HepG2 (cell line): ENCODE measurements around the gene GSTM4. TPM values are rescaled to one million over a fixed set of nuclear protein-coding genes. Genes with fewer than 3 reads are reported as not detected.
A peak's percentile ranks its signal among the peaks of the same experiment; 100 is the strongest.

Source experiments
- ARID2 ChIP-seq: sonication (generic); formaldehyde crosslinking; IDR thresholded peaks from 2 replicates; pipeline ENCODE4 v1.8.1; 2022; ENCODE audit warnings: mild to moderate bottlenecking, missing genetic modification reagents, borderline replicate concordance
- EED ChIP-seq: sonication (generic); formaldehyde crosslinking; IDR thresholded peaks from 2 replicates; pipeline ENCODE4 v1.5.0; 2020; ENCODE audit warnings: mild to moderate bottlenecking, missing genetic modification reagents
- EHMT2 ChIP-seq: fragments of 200-600 bp; sonication (generic); IDR thresholded peaks from 2 replicates; pipeline ENCODE4 v1.7.0; 2017; ENCODE audit warnings: antibody characterized with exemption, low read depth, low read length, borderline replicate concordance
- HDAC2 ChIP-seq: sonication (generic); formaldehyde crosslinking; IDR thresholded peaks from 2 replicates; pipeline ENCODE4 v1.4.0; 2020; ENCODE audit warnings: missing genetic modification reagents
- HOXA5 ChIP-seq: sonication (generic); formaldehyde crosslinking; IDR thresholded peaks from 2 replicates; pipeline ENCODE4 v1.4.0; 2020; ENCODE audit warnings: missing genetic modification reagents
- JARID2 ChIP-seq: sonication (generic); formaldehyde crosslinking; IDR thresholded peaks from 2 replicates; pipeline ENCODE4 v1.8.1; 2023; ENCODE audit warnings: missing genetic modification reagents, inconsistent platforms; ENCODE audit not compliant: insufficient replicate concordance
- KLF11 ChIP-seq: IDR thresholded peaks from 2 replicates; pipeline ENCODE4 v1.6.1; 2016; ENCODE audit warnings: missing compliant biosample characterization
- MAZ ChIP-seq, 2 experiments: sonication (generic) in 1 of 2; formaldehyde crosslinking in 1 of 2; IDR thresholded peaks; 2 replicates each; pipeline versions ENCODE4 v1.5.0 to v1.6.1; 2012 to 2020; ENCODE audit warnings: low read depth in 2 of 2, mild to moderate bottlenecking in 2 of 2, borderline replicate concordance in 1 of 2, improper control_type of control experiment in 1 of 2, low read length in 1 of 2, missing genetic modification reagents in 1 of 2, moderate library complexity in 1 of 2
- MLLT10 ChIP-seq: sonication (generic); formaldehyde crosslinking; IDR thresholded peaks from 2 replicates; pipeline ENCODE4 v1.4.0; 2020; ENCODE audit warnings: missing genetic modification reagents
- NAIF1 ChIP-seq: sonication (generic); formaldehyde crosslinking; IDR thresholded peaks from 2 replicates; pipeline ENCODE4 v1.5.0; 2020; ENCODE audit warnings: mild to moderate bottlenecking, missing genetic modification reagents, borderline replicate concordance
- NR2F6 ChIP-seq, 2 experiments: IDR thresholded peaks; 2 replicates each; pipeline ENCODE4 v1.6.1; 2016; ENCODE audit warnings: antibody characterized with exemption in 1 of 2, mild to moderate bottlenecking in 1 of 2
- PHF20 ChIP-seq: sonication (generic); formaldehyde crosslinking; IDR thresholded peaks from 2 replicates; pipeline ENCODE4 v1.5.0; 2020; ENCODE audit warnings: mild to moderate bottlenecking, missing genetic modification reagents
- RFX1 ChIP-seq: fragments of 450-650 bp; IDR thresholded peaks from 2 replicates; pipeline ENCODE4 v1.6.1; 2017
- TBL1XR1 ChIP-seq: fragments of 150-350 bp; IDR thresholded peaks from 2 replicates; pipeline ENCODE4 v1.6.1; 2014; ENCODE audit warnings: borderline replicate concordance, low read length; ENCODE audit not compliant: partially characterized antibody
- ZBTB21 ChIP-seq: sonication (generic); formaldehyde crosslinking; IDR thresholded peaks from 2 replicates; pipeline ENCODE4 v1.4.0; 2020; ENCODE audit warnings: missing genetic modification reagents
- ZNF224 ChIP-seq: sonication (generic); formaldehyde crosslinking; IDR thresholded peaks from 2 replicates; pipeline ENCODE4 v1.5.0; 2020; ENCODE audit warnings: mild to moderate bottlenecking, missing genetic modification reagents
- ZNF230 ChIP-seq: sonication (generic); formaldehyde crosslinking; IDR thresholded peaks from 2 replicates; pipeline ENCODE4 v1.4.0; 2020; ENCODE audit warnings: mild to moderate bottlenecking, missing genetic modification reagents
- ZNF260 ChIP-seq: sonication (generic); formaldehyde crosslinking; IDR thresholded peaks from 2 replicates; pipeline ENCODE4 v1.4.0; 2020; ENCODE audit warnings: missing genetic modification reagents, low read depth, mild to moderate bottlenecking, borderline replicate concordance
- ZNF350 ChIP-seq: sonication (generic); formaldehyde crosslinking; IDR thresholded peaks from 2 replicates; pipeline ENCODE4 v1.4.0; 2020; ENCODE audit warnings: mild to moderate bottlenecking, low read depth, missing genetic modification reagents, borderline replicate concordance
- ZNF431 ChIP-seq: sonication (generic); formaldehyde crosslinking; IDR thresholded peaks from 2 replicates; pipeline ENCODE4 v1.9.0; 2022; ENCODE audit warnings: missing genetic modification reagents, low read depth, mild to moderate bottlenecking, borderline replicate concordance
- ZNF660 ChIP-seq: sonication (generic); formaldehyde crosslinking; IDR thresholded peaks from 2 replicates; pipeline ENCODE4 v1.5.1; 2020; ENCODE audit warnings: mild to moderate bottlenecking, low read depth, missing genetic modification reagents, borderline replicate concordance
- ZNF766 ChIP-seq: sonication (generic); formaldehyde crosslinking; IDR thresholded peaks from 2 replicates; pipeline ENCODE4 v1.5.0; 2020; ENCODE audit warnings: missing genetic modification reagents, borderline replicate concordance
- polyA plus RNA-seq, 8 experiments: library from polyadenylated mRNA; depleted of rRNA in 3 of 8; stranded (reverse) in 7 of 8; unstranded in 1 of 8; fragments of >200 nt; fragmentation: Illumina TruSeq in 4 of 8; extraction: Trizol in 4 of 8; gene quantifications; 2 replicates each; pipeline versions ENCODE4 v1.2.1 to v1.2.3, GENCODE V29; 2011 to 2016; ENCODE audit warnings: low read depth in 4 of 8, missing spikeins in 1 of 8, mixed read lengths in 1 of 8; ENCODE audit not compliant: insufficient read depth in 1 of 8
- total RNA-seq, 5 experiments: library from RNA; depleted of rRNA; stranded (reverse); fragments of >200 nt; fragmentation: Illumina TruSeq; extraction: Trizol; gene quantifications; 2 replicates each; pipeline ENCODE4 v1.2.3, GENCODE V29; 2016; ENCODE audit warnings: low read depth in 1 of 5
- TF ChIP-seq, protein P1 (sequence below): sonication (generic); formaldehyde crosslinking; IDR thresholded peaks from 2 replicates; pipeline ENCODE4 v1.4.0; 2020; ENCODE audit warnings: missing genetic modification reagents, mild to moderate bottlenecking, borderline replicate concordance
- TF ChIP-seq, protein P2 (sequence below): sonication (generic); formaldehyde crosslinking; IDR thresholded peaks from 2 replicates; pipeline ENCODE4 v1.5.1; 2020; ENCODE audit warnings: mild to moderate bottlenecking, moderate library complexity, missing genetic modification reagents
- TF ChIP-seq, protein P3 (sequence below): IDR thresholded peaks from 2 replicates; pipeline ENCODE4 v1.6.1; 2016
- TF ChIP-seq, protein P4 (sequence below): sonication (generic); formaldehyde crosslinking; IDR thresholded peaks from 2 replicates; pipeline ENCODE4 v1.5.0; 2020; ENCODE audit warnings: mild to moderate bottlenecking, missing genetic modification reagents, moderate library complexity

GSTM4 gene
- total and polyA plus RNA-seq, 2 of the 13 experiments (the other 11 are each of a cell fraction or from before 2014, with no cell fraction given), result 25.3 to 40.8 TPM

DNA sequence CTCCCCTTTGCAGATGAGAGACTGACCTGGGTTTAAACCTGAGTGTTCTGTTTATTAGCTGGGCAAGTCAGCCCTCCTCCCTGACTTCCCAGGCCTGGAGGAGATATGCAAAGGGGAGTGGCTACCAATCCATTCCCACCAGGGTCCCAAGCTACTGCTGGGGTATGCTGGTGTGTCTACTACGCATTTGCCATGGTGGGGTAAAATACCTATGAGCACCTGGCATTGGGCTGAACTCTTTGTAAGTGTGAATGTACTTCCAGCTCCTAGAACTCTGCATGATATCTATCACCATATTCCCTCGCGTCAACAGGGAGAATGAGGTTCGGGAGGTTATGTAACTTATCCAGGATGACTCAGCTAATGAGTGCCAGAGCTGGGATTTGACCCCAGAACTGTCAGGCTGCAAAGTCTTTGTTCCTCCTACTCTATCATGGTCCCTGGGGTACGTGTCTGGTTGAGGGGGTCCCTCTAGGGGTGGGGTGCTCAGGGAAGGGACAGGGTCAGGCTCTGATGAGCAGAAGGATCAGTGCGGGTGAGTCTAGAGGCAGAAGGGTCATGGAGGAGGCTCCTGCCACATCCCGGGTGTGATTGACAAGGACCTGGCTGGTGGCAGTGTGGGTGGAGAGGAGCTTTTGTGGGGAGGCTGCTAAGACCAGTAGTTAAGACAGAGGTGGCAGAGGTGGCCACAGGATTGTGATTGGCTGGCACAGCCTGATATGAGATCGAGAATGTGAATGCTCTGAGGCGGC, 19.5 kb upstream of the GSTM4 start (continued):
- TF ChIP-seq RFX1 (no peak), ZNF230 (CRISPR knock-in tag) (no peak), ARID2 (CRISPR knock-in tag) (no peak), MLLT10 (no peak), HOXA5 (CRISPR knock-in tag) (no peak), TBL1XR1 (no peak), ZBTB21 (CRISPR knock-in tag) (no peak), ZNF660 (CRISPR knock-in tag) (no peak), ZNF766 (no peak), NAIF1 (CRISPR knock-in tag) (no peak), EHMT2 (no peak), NR2F6 (IDR thresholded peaks at IDR 0.05) (0 out of 2 replicates have a peak, but pooled peaks have one; percentile 20), NR2F6 (CRISPR knock-in tag; IDR thresholded peaks at IDR 0.05) (peak; percentile 42; the same call in 1 of the 2 replicates), ZNF224 (CRISPR knock-in tag) (no peak), PHF20 (CRISPR knock-in tag) (no peak), EED (CRISPR knock-in tag) (no peak), ZNF260 (CRISPR knock-in tag) (no peak), ZNF350 (CRISPR knock-in tag) (no peak; the same call in 1 of the 2 replicates), ZNF431 (CRISPR knock-in tag) (no peak), HDAC2 (CRISPR knock-in tag) (no peak), KLF11 (CRISPR knock-in tag) (no peak), JARID2 (CRISPR knock-in tag) (no peak), MAZ (IDR thresholded peaks at IDR 0.05; ENCODE audit: borderline replicate concordance, low read depth, low read length) (no peak), MAZ (CRISPR knock-in tag; IDR thresholded peaks at IDR 0.05; ENCODE audit: low read depth) (no peak)
- TF ChIP-seq, protein P1, sequence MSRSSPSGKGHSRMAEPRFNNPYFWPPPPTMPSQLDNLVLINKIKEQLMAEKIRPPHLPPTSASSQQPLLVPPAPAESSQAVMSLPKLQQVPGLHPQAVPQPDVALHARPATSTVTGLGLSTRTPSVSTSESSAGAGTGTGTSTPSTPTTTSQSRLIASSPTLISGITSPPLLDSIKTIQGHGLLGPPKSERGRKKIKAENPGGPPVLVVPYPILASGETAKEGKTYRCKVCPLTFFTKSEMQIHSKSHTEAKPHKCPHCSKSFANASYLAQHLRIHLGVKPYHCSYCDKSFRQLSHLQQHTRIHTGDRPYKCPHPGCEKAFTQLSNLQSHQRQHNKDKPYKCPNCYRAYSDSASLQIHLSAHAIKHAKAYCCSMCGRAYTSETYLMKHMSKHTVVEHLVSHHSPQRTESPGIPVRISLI (CRISPR knock-in tag), result no peak
- TF ChIP-seq, protein P2, sequence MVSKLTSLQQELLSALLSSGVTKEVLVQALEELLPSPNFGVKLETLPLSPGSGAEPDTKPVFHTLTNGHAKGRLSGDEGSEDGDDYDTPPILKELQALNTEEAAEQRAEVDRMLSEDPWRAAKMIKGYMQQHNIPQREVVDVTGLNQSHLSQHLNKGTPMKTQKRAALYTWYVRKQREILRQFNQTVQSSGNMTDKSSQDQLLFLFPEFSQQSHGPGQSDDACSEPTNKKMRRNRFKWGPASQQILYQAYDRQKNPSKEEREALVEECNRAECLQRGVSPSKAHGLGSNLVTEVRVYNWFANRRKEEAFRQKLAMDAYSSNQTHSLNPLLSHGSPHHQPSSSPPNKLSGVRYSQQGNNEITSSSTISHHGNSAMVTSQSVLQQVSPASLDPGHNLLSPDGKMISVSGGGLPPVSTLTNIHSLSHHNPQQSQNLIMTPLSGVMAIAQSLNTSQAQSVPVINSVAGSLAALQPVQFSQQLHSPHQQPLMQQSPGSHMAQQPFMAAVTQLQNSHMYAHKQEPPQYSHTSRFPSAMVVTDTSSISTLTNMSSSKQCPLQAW (CRISPR knock-in tag), result no peak
- TF ChIP-seq, protein P3, sequence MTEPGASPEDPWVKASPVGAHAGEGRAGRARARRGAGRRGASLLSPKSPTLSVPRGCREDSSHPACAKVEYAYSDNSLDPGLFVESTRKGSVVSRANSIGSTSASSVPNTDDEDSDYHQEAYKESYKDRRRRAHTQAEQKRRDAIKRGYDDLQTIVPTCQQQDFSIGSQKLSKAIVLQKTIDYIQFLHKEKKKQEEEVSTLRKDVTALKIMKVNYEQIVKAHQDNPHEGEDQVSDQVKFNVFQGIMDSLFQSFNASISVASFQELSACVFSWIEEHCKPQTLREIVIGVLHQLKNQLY (CRISPR knock-in tag), result no peak
- TF ChIP-seq, protein P4, sequence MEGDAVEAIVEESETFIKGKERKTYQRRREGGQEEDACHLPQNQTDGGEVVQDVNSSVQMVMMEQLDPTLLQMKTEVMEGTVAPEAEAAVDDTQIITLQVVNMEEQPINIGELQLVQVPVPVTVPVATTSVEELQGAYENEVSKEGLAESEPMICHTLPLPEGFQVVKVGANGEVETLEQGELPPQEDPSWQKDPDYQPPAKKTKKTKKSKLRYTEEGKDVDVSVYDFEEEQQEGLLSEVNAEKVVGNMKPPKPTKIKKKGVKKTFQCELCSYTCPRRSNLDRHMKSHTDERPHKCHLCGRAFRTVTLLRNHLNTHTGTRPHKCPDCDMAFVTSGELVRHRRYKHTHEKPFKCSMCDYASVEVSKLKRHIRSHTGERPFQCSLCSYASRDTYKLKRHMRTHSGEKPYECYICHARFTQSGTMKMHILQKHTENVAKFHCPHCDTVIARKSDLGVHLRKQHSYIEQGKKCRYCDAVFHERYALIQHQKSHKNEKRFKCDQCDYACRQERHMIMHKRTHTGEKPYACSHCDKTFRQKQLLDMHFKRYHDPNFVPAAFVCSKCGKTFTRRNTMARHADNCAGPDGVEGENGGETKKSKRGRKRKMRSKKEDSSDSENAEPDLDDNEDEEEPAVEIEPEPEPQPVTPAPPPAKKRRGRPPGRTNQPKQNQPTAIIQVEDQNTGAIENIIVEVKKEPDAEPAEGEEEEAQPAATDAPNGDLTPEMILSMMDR (CRISPR knock-in tag), result peak; percentile 41
